Measurements from ENCODE around the gene ZNF575. TPM values are rescaled to one million over a fixed set of nuclear protein-coding genes. Genes with fewer than 3 reads are reported as not detected.
A peak's percentile ranks its signal among the peaks of the same experiment; 100 is the strongest.

Gene ZNF575
- total and polyA plus RNA-seq, 2 donors (not counting 3 experiments of a cell fraction or from before 2014, with no cell fraction given), result 0.57 to 3.0 TPM

DNA sequence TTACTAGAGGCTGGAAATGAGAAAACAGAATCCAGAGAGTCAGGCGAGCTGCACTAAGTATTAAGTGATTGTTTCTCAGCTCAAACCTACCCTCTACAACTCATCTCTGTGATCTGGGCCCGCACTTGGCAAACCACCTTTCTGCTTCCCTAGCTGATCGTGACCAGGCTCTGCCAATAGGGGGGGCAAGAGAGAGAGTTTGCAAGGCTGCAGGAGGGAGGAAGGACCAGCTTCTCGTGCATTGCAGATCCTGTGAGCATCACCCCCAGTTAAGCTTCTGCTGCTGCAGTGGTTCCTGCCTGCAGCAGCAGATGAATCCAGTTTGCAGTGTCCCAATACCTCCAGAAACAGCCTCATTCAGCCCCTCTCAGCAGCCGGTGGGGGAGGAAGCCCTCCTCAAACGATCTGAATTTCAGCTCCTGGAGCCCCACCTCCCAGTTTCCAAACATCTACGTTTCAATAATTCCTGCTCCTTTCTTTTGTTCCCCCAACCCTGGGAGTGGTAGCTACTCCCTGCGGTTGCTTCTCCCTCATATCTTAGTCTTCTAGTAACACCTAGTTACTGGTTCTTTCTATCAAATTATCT lies 22.3 kb downstream of the ZNF575 start:
- H3K36me3 ChIP-seq (ENCODE audit: control insufficient read depth in 2 of 2, extremely low read depth in 1 of 2, insufficient read depth in 2 of 2, low read length in 2 of 2), result peaks cover 2 to 30% of the 10 kb centered on the region in 2 experiments
- intact Hi-C loops (cut with micrococcal nuclease), result loop anchor here (1.0 to 2.0 kb wide), 3 partner anchors 20 to 97 kb away; partner anchors contain the start of genes IRGQ and ZNF576

More for the DNA sequence above, 22.3 kb downstream of the ZNF575 start:
- Histone ChIP-seq H3K27ac (ENCODE audit: insufficient read depth, low read depth, low read length) (no peak overlapping the region), H3K79me2 (ENCODE audit: control insufficient read depth, insufficient read depth, low read length) (no peaks in the 10 kb centered on the region), H3K27me3 (ENCODE audit: control insufficient read depth in 2 of 2, insufficient read depth in 2 of 2, low read length in 2 of 2) (no peaks in the 10 kb centered on the region), H2AFZ (ENCODE audit: low read depth, low read length) (no peak overlapping the region), H4K20me1 (replicated peaks; ENCODE audit: control insufficient read depth, extremely low read depth, insufficient read depth, low read length) (no peaks in the 10 kb centered on the region), H3K9ac (replicated peaks; ENCODE audit: extremely low read depth, insufficient read depth, low read length) (no peak overlapping the region), H3K9me3 (replicated peaks; ENCODE audit: control insufficient read depth, insufficient read depth, low read length) (no peaks in the 10 kb centered on the region), H3K4me3 (replicated peaks in 1 of 3; ENCODE audit: insufficient read depth in 1 of 3, low read depth in 1 of 3, low read length in 3 of 3) (no peak overlapping the region), H3K4me1 (ENCODE audit: control insufficient read depth, extremely low read depth, insufficient read depth, low read length) (no peaks in the 10 kb centered on the region), H3K9me1 (replicated peaks; ENCODE audit: control insufficient read depth, extremely low read depth, insufficient read depth, low read length) (no peaks in the 10 kb centered on the region), H3K4me2 (ENCODE audit: insufficient read depth, low read length) (no peak overlapping the region)
- CTCF ChIA-PET, result interaction anchor here (0.6 to 6.6 kb wide), 34 partner anchors 9 to 260 kb away, joined by 3 to 158 read pairs (median 4); partner anchors contain the start of genes IRGQ, PINLYP, XRCC1 and ZNF575
- POLR2A ChIA-PET, result interaction anchor here (0.5 to 1.2 kb wide), 2 partner anchors 15 to 20 kb away, joined by 3 read pairs; partner anchors contain the start of genes PINLYP and XRCC1
- FAIRE-seq, result peak; percentile 93
- DNase-seq (ENCODE audit: low read depth, low spot score), result peak; percentile 70
- no TSS peak for BruUV-seq (replicated peaks)
- TF ChIP-seq, protein P1, sequence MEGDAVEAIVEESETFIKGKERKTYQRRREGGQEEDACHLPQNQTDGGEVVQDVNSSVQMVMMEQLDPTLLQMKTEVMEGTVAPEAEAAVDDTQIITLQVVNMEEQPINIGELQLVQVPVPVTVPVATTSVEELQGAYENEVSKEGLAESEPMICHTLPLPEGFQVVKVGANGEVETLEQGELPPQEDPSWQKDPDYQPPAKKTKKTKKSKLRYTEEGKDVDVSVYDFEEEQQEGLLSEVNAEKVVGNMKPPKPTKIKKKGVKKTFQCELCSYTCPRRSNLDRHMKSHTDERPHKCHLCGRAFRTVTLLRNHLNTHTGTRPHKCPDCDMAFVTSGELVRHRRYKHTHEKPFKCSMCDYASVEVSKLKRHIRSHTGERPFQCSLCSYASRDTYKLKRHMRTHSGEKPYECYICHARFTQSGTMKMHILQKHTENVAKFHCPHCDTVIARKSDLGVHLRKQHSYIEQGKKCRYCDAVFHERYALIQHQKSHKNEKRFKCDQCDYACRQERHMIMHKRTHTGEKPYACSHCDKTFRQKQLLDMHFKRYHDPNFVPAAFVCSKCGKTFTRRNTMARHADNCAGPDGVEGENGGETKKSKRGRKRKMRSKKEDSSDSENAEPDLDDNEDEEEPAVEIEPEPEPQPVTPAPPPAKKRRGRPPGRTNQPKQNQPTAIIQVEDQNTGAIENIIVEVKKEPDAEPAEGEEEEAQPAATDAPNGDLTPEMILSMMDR (IDR thresholded peaks at IDR 0.05; ENCODE audit: extremely low read depth in 1 of 2, insufficient read depth in 1 of 2, low read depth in 1 of 2, low read length in 2 of 2), result peak; percentile 84 to 94
- TF ChIP-seq POLR2A (IDR thresholded peaks at IDR 0.05; ENCODE audit: low read depth, low read length) (no peak), GATA2 (IDR thresholded peaks at IDR 0.05; ENCODE audit: insufficient read depth, insufficient read length, low read depth, low read length) (no peak), JUN (IDR thresholded peaks at IDR 0.05; ENCODE audit: borderline replicate concordance, insufficient read depth, insufficient read length, low read depth) (no peak)
- dilution Hi-C loops (cut with MboI; ENCODE audit: extremely low pct_ligation_motif_present, low sequenced_read_pairs), result no loop called here

Data from endothelial cell of umbilical vein (primary cell).